ENCODE results near the gene DYNLT4.

The DYNLT4 gene, protein sequence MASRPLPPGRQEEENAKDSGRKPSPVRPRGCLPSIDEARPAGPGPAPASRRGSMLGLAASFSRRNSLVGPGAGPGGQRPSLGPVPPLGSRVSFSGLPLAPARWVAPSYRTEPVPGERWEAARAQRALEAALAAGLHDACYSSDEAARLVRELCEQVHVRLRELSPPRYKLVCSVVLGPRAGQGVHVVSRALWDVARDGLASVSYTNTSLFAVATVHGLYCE

GRCh38 chr1:44806704-44807363 lies at the start of gene DYNLT4:
Gene DYNLT4 (minus strand): TSS chr1:44807351. CDS start chr1:44806668, 683 bp downstream.
- H3K4me3 ChIP-seq (ENCODE audit: low read depth, low read length): peak within 1 kb of the TSS; percentile 9
- TF ChIP-seq, protein P1, sequence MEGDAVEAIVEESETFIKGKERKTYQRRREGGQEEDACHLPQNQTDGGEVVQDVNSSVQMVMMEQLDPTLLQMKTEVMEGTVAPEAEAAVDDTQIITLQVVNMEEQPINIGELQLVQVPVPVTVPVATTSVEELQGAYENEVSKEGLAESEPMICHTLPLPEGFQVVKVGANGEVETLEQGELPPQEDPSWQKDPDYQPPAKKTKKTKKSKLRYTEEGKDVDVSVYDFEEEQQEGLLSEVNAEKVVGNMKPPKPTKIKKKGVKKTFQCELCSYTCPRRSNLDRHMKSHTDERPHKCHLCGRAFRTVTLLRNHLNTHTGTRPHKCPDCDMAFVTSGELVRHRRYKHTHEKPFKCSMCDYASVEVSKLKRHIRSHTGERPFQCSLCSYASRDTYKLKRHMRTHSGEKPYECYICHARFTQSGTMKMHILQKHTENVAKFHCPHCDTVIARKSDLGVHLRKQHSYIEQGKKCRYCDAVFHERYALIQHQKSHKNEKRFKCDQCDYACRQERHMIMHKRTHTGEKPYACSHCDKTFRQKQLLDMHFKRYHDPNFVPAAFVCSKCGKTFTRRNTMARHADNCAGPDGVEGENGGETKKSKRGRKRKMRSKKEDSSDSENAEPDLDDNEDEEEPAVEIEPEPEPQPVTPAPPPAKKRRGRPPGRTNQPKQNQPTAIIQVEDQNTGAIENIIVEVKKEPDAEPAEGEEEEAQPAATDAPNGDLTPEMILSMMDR (IDR thresholded peaks at IDR 0.05; ENCODE audit: low read depth, low read length, missing control alignments): no peak
- no peak for DNase-seq (ENCODE audit: low read depth)
- in situ Hi-C loops (cut with HindIII; ENCODE audit: low sequenced_read_pairs): no loop called here

DNA sequence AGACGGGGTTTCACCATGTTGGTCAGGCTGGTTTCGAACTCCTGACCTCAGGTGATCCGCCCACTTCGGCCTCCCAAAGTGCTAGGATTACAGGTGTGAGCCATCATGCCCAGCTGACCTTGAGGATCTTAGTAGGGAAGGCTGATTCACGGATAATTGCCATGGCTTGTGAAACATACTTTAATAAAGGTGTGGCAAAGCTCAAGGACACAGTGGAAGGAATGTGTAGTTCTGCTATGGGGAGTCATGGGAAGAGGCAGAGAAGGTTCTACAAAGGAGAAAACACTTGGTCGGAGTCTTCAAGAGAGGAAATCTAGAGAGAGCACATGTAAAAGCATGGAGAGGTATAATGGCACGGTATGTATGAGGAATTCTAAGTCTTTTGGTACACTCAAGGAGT lies 48.6 kb upstream of the DYNLT4 start:
- no peak for DNase-seq (ENCODE audit: low read depth)
- in situ Hi-C loops (cut with HindIII; ENCODE audit: low sequenced_read_pairs): no loop called here
- H3K4me3 ChIP-seq (ENCODE audit: low read depth, low read length): no peak overlapping the region
- TF ChIP-seq, protein P1 (IDR thresholded peaks at IDR 0.05; ENCODE audit: low read depth, low read length, missing control alignments): no peak

DNA sequence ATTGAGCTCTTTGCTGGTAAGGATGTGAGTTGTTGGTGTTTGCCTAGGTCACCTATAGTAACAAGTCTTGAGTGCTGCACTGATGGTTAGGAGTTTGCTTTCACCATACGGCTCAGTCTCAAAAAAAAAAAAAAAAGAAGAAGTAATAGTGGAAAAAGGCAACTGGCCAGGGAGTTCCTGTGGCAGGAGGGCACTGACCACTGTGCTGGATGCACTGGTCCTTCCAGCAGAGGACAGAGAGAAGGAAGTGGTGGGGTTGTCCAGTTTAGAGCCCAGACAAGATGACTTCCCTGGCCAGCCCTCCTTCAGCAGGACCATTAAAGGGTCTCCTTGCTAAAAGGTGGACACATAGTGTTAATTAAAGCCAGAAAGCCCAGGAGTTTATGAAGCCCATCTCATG lies 47.8 kb upstream of the DYNLT4 start:
- TF ChIP-seq, protein P1 (IDR thresholded peaks at IDR 0.05; ENCODE audit: low read depth, low read length, missing control alignments): no peak
- in situ Hi-C loops (cut with HindIII; ENCODE audit: low sequenced_read_pairs): no loop called here
- no peak for DNase-seq (ENCODE audit: low read depth)
- H3K4me3 ChIP-seq (ENCODE audit: low read depth, low read length): no peak overlapping the region

DNA sequence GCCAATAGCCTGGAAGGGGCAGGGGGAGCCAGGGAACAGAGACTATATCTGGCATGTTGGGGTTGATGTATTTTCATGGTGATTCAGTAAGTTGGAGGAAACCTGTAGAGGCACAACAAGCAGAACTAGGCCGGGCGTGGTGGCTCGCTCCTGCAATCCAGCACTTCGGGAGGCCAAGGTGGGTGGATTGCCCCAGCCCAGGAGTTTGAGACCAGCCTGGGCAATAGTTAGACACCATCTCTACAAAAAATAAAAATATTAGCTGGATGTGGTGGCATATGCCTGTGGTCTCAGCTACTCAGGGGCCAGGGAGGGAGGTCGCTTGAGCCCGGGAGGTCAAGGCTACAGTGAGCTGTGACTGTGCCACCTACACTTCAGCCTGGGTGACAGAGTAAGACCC lies 46.0 kb upstream of the DYNLT4 start:
- DNase-seq (ENCODE audit: low read depth): no peak
- TF ChIP-seq, protein P1 (IDR thresholded peaks at IDR 0.05; ENCODE audit: low read depth, low read length, missing control alignments): no peak
- H3K4me3 ChIP-seq (ENCODE audit: low read depth, low read length): no peak overlapping the region
- in situ Hi-C loops (cut with HindIII; ENCODE audit: low sequenced_read_pairs): no loop called here

DNA sequence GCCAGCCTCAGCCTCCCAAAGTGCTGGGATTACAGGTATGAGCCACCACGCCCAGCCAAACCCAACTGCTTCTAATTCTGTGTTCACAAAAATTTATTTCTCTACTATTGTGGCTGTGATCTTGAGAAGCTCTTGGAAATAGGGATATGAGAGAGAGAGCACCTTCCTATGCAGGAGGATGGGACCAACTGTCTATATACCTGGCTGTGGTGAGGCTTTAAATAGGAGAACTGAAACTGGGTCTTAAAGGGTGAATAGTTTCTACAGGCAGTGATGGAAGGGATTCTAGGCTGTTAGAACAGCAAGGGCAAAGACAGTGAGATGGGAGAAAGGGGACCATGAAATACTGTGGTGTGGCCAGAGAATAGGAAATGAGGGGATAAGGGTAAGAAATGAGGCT lies 44.2 kb upstream of the DYNLT4 start:
- no peak for DNase-seq (ENCODE audit: low read depth)
- no peak overlapping the region for H3K4me3 ChIP-seq (ENCODE audit: low read depth, low read length)
- TF ChIP-seq, protein P1 (IDR thresholded peaks at IDR 0.05; ENCODE audit: low read depth, low read length, missing control alignments): no peak
- in situ Hi-C loops (cut with HindIII; ENCODE audit: low sequenced_read_pairs): no loop called here

- no peak for DNase-seq (ENCODE audit: low read depth)
- in situ Hi-C loops (cut with HindIII; ENCODE audit: low sequenced_read_pairs): no loop called here
- TF ChIP-seq, protein P1 (IDR thresholded peaks at IDR 0.05; ENCODE audit: low read depth, low read length, missing control alignments): no peak
- H3K4me3 ChIP-seq (ENCODE audit: low read depth, low read length): no peak overlapping the region
Measured at GRCh38 chr1:44849575-44850132, 42.5 kb upstream of the DYNLT4 start.
